ENCODE data around the gene MED22. TPM values are rescaled to one million over a fixed set of nuclear protein-coding genes. Genes with fewer than 3 reads are reported as not detected.

The MED22 gene
- 31.7 and 66.5 TPM in 2 replicates for total RNA-seq (ENCODE audit: low replicate concordance)

DNA sequence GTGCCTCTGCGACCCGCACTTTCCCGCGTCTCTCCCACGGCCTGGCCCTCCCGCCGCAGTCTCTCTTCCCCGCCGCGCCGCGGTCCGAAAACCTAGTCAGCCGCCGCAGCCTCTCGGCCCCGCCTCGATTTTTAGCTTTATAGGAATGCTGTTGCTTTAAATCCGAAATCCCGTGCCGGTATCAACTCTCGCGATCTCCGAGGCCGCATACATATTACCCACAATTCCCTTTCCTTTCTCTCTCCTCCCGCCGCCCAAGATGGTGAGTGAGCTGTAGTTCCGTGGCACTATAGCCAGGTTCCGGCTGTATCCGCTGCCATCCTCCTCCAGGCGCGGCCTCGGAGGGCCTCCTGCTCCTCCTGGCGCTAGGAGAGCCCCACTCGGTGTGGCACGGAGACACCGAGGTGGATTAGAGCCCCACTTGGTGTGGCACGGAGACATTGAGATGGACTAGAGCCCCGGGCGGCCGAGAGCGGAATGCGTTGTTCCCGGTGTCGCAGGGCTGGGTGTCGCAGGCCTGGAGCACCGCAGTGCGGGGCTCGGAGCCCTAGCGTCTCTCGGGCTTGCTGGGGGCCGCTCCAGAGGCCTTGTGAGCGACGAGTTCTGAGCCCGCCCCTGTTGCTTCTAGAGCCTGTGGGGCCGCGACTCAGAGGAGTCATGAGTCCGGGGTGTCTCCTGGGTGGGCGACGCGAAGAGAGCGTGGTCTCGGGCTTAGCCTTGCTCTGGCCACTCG is at the start of gene MED22, which contains the start of gene RPL7A:
MED22 (minus strand) TSS at position 147 of the 733 bp plus-strand sequence. CDS start 1,469 bp downstream, outside the sequence.
RPL7A (plus strand) TSS at position 234 of the 733 bp plus-strand sequence; CDS start at position 260, 26 bp downstream.
- H3K4me1 Mint-ChIP-seq, result peaks cover 25% of the 10 kb centered on the region
- H2AFZ ChIP-seq (replicated peaks), result peak within 1 kb of the TSS; percentile 57
- TF ChIP-seq, protein P1, sequence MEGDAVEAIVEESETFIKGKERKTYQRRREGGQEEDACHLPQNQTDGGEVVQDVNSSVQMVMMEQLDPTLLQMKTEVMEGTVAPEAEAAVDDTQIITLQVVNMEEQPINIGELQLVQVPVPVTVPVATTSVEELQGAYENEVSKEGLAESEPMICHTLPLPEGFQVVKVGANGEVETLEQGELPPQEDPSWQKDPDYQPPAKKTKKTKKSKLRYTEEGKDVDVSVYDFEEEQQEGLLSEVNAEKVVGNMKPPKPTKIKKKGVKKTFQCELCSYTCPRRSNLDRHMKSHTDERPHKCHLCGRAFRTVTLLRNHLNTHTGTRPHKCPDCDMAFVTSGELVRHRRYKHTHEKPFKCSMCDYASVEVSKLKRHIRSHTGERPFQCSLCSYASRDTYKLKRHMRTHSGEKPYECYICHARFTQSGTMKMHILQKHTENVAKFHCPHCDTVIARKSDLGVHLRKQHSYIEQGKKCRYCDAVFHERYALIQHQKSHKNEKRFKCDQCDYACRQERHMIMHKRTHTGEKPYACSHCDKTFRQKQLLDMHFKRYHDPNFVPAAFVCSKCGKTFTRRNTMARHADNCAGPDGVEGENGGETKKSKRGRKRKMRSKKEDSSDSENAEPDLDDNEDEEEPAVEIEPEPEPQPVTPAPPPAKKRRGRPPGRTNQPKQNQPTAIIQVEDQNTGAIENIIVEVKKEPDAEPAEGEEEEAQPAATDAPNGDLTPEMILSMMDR (IDR thresholded peaks at IDR 0.05), result no peak
- TF ChIP-seq EZH2 (IDR thresholded peaks at IDR 0.05) (no peak), EZH2phosphoT487 (IDR thresholded peaks at IDR 0.05) (no peak)
- H3K27me3 ChIP-seq, result no peaks in the 10 kb centered on the region
- peak within 1 kb of the TSS; percentile 98 for H3K4me3 Mint-ChIP-seq
- peak within 1 kb of the TSS; percentile 97 for H3K27ac ChIP-seq
- no peaks in the 10 kb centered on the region for H3K9me3 Mint-ChIP-seq
- peaks cover 52% of the 10 kb centered on the region for H3F3A ChIP-seq (ENCODE audit: low read depth)
- peak within 1 kb of the TSS; percentile 99 for H3K9ac ChIP-seq
- peaks cover 33% of the 10 kb centered on the region for H3K36me3 Mint-ChIP-seq
- peaks cover 54% of the 10 kb centered on the region for H3K79me2 ChIP-seq (ENCODE audit: low read depth)
- no peaks in the 10 kb centered on the region for H3K9me3 ChIP-seq (ENCODE audit: low read depth)
- peaks cover 18% of the 10 kb centered on the region for H3K27me3 Mint-ChIP-seq (ENCODE audit: insufficient read depth, low read depth)
- H3K4me1 ChIP-seq, result peaks cover 15% of the 10 kb centered on the region
- H3K27ac Mint-ChIP-seq, result peak within 1 kb of the TSS; percentile 99
- peak within 1 kb of the TSS; percentile 77 for H3K4me3 ChIP-seq
- H4K20me1 ChIP-seq (ENCODE audit: low read depth), result peaks cover 64% of the 10 kb centered on the region
- peaks cover 23% of the 10 kb centered on the region for H3K36me3 ChIP-seq
- DNase-seq (ENCODE audit: low spot score), result peak; percentile 97
- peak within 1 kb of the TSS; percentile 100 for H3K4me2 ChIP-seq

DNA sequence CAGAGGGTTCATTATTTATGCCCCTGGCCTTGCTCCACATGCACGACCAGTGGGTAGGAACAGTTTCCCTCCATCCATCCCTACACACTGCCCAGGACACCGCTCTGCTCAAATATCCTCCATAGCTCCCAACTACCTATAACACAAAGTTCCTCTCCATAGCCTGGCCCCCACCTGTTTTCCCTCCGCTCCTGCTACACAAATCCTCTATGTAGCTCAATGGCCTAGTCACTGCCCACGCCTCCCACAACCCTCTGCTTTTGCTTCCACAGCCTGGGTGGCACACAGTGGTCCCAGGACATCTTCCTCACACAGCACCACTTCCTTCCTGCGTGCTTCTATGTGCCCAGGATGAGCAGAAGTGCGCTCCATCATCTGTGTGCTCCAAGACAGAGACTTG is 49.4 kb upstream of the MED22 start:
- Histone ChIP-seq H3K4me3 (no peak overlapping the region), H4K20me1 (ENCODE audit: low read depth) (no peaks in the 10 kb centered on the region), H3K27ac (no peak overlapping the region), H3F3A (ENCODE audit: low read depth) (no peaks in the 10 kb centered on the region), H3K9ac (no peak overlapping the region), H2AFZ (replicated peaks) (no peak overlapping the region), H3K9me3 (ENCODE audit: low read depth) (no peaks in the 10 kb centered on the region), H3K27me3 (peaks cover 9% of the 10 kb centered on the region), H3K36me3 (no peaks in the 10 kb centered on the region), H3K79me2 (ENCODE audit: low read depth) (no peaks in the 10 kb centered on the region), H3K4me1 (no peaks in the 10 kb centered on the region), H3K4me2 (no peak overlapping the region)
- H3K9me3 Mint-ChIP-seq, result no peaks in the 10 kb centered on the region
- H3K4me3 Mint-ChIP-seq, result no peak overlapping the region
- peaks cover 8% of the 10 kb centered on the region for H3K4me1 Mint-ChIP-seq
- no peak for DNase-seq (ENCODE audit: low spot score)
- TF ChIP-seq EZH2 (IDR thresholded peaks at IDR 0.05), result no peak
- TF ChIP-seq, protein P1 (IDR thresholded peaks at IDR 0.05), result no peak
- TF ChIP-seq EZH2phosphoT487 (IDR thresholded peaks at IDR 0.05), result no peak
- no peak overlapping the region for H3K27ac Mint-ChIP-seq
- peaks cover 6% of the 10 kb centered on the region for H3K27me3 Mint-ChIP-seq (ENCODE audit: insufficient read depth, low read depth)
- H3K36me3 Mint-ChIP-seq, result no peaks in the 10 kb centered on the region

DNA sequence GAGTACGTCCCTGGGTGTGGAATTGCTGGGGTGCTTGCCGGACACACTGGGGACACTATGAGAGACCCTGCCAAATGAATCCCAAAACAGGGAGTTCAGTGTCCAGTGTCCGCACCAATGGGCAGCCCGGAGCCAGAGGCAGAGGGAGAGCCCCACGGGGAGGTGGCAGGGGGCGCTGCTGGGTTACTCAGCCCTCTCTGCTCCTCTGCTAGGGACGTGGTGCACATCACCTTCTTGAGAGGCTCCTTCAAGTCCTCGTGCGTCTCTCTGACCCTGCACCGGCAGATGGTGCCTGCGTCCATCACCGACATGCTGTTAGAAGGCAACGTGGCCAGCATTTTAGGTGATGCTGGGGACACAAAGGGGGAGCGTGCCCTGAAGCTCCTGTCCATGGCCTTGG is 49.0 kb upstream of the MED22 start:
- no peaks in the 10 kb centered on the region for H3K36me3 ChIP-seq

More for the DNA sequence above, 49.0 kb upstream of the MED22 start:
- Mint-ChIP-seq H3K9me3 (no peaks in the 10 kb centered on the region), H3K4me1 (peaks cover 8% of the 10 kb centered on the region), H3K36me3 (no peaks in the 10 kb centered on the region), H3K27me3 (ENCODE audit: insufficient read depth, low read depth) (peaks cover 6% of the 10 kb centered on the region), H3K4me3 (no peak overlapping the region), H3K27ac (no peak overlapping the region)
- peaks cover 9% of the 10 kb centered on the region for H3K27me3 ChIP-seq
- H3K9ac ChIP-seq, result no peak overlapping the region
- TF ChIP-seq EZH2phosphoT487 (IDR thresholded peaks at IDR 0.05) (no peak), EZH2 (IDR thresholded peaks at IDR 0.05) (no peak)
- TF ChIP-seq, protein P1 (IDR thresholded peaks at IDR 0.05), result peak; percentile 62
- no peaks in the 10 kb centered on the region for H3K4me1 ChIP-seq
- H3F3A ChIP-seq (ENCODE audit: low read depth), result no peaks in the 10 kb centered on the region
- no peak overlapping the region for H2AFZ ChIP-seq (replicated peaks)
- H3K4me2 ChIP-seq, result no peak overlapping the region
- no peaks in the 10 kb centered on the region for H3K9me3 ChIP-seq (ENCODE audit: low read depth)
- peak; percentile 72 for DNase-seq (ENCODE audit: low spot score)
- H3K79me2 ChIP-seq (ENCODE audit: low read depth), result no peaks in the 10 kb centered on the region
- no peak overlapping the region for H3K4me3 ChIP-seq
- H4K20me1 ChIP-seq (ENCODE audit: low read depth), result no peaks in the 10 kb centered on the region
- no peak overlapping the region for H3K27ac ChIP-seq

All from neural progenitor cell (in vitro differentiated cells).